ENCODE data around the gene STAP2.

GRCh38 chr19:4323692-4324091 lies 14.9 kb downstream of the STAP2 start:
- TF ChIP-seq, protein P1, sequence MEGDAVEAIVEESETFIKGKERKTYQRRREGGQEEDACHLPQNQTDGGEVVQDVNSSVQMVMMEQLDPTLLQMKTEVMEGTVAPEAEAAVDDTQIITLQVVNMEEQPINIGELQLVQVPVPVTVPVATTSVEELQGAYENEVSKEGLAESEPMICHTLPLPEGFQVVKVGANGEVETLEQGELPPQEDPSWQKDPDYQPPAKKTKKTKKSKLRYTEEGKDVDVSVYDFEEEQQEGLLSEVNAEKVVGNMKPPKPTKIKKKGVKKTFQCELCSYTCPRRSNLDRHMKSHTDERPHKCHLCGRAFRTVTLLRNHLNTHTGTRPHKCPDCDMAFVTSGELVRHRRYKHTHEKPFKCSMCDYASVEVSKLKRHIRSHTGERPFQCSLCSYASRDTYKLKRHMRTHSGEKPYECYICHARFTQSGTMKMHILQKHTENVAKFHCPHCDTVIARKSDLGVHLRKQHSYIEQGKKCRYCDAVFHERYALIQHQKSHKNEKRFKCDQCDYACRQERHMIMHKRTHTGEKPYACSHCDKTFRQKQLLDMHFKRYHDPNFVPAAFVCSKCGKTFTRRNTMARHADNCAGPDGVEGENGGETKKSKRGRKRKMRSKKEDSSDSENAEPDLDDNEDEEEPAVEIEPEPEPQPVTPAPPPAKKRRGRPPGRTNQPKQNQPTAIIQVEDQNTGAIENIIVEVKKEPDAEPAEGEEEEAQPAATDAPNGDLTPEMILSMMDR (IDR thresholded peaks at IDR 0.05), result no peak
- TF ChIP-seq EP300 (IDR thresholded peaks at IDR 0.05), result no peak

All from suprapubic skin (tissue), 3 donors.